Esophagus (tissue), 2 donors: ENCODE data around the gene INPP1. TPM values are rescaled to one million over a fixed set of nuclear protein-coding genes. Genes with fewer than 3 reads are reported as not detected.
"Not testable (repeated sequence)": the region's sequence is repeated elsewhere in the genome, so short reads cannot be mapped to it uniquely, and the experiment has no call there.

Source experiments
- H3K27ac ChIP-seq, 2 donors: one replicate each; pipeline ENCODE4 v1.5.1; 2013; ENCODE audit warnings: low read depth in 2 of 2, mild to moderate bottlenecking in 2 of 2, inconsistent platforms in 1 of 2, low read length in 1 of 2, moderate library complexity in 1 of 2
- H3K27me3 ChIP-seq, 2 donors: one replicate each; pipeline ENCODE4 v1.6.1; 2013; ENCODE audit warnings: low read length in 2 of 2, control low read depth in 1 of 2, mild to moderate bottlenecking in 1 of 2; ENCODE audit not compliant: insufficient read depth in 2 of 2, control insufficient read depth in 1 of 2
- H3K36me3 ChIP-seq, 2 donors: one replicate each; pipeline ENCODE4 v1.6.1; 2013; ENCODE audit warnings: low read length in 1 of 2; ENCODE audit not compliant: control insufficient read depth in 2 of 2, insufficient read depth in 2 of 2
- H3K4me1 ChIP-seq, 2 donors: one replicate each; pipeline ENCODE4 v1.6.1; 2013; ENCODE audit warnings: low read length in 1 of 2; ENCODE audit not compliant: control insufficient read depth in 2 of 2, insufficient read depth in 2 of 2
- H3K4me3 ChIP-seq, 2 donors: one replicate each; pipeline ENCODE4 v1.5.1; 2013; ENCODE audit warnings: low read length in 2 of 2, mild to moderate bottlenecking in 2 of 2, low read depth in 1 of 2, moderate library complexity in 1 of 2
- H3K9me3 ChIP-seq, 2 donors: one replicate each; pipeline ENCODE4 v1.6.1; 2013; ENCODE audit warnings: mild to moderate bottlenecking in 2 of 2, low read depth in 1 of 2, low read length in 1 of 2, moderate library complexity in 1 of 2; ENCODE audit not compliant: control insufficient read depth in 2 of 2, insufficient read depth in 1 of 2
- WGBS, 2 donors: extraction: QIAGEN DNeasy Blood & Tissue Kit; methylation state at CpG; one replicate each; pipeline ENCODE4 v1.1.7; 2013; 5-methylcytosine and 5-hydroxymethylcytosine counted together
- polyA plus RNA-seq, 2 donors: library from polyadenylated mRNA; stranded (reverse); fragments of 200-250 nt; gene quantifications; one replicate each; pipeline ENCODE4 v1.2.3, GENCODE V29; 2013
- donor health status: healthy with polysubstance abuse.
- donor health status: Bipolar disorder and iron deficiency.

INPP1 gene
- polyA plus RNA-seq, 2 donors, result 51.8 to 79.2 TPM

- 90% methylated on average over 3 of the region's 3 CpGs for WGBS, 2 donors
- Histone ChIP-seq H3K4me1 (no peaks in the 10 kb centered on the region), H3K27ac (no peak overlapping the region), H3K36me3 (no peaks in the 10 kb centered on the region), H3K27me3 (no peaks in the 10 kb centered on the region), H3K9me3 (no peaks in the 10 kb centered on the region), H3K4me3 (no peak overlapping the region)
Observed at GRCh38 chr2:190328573-190329147, 14.7 kb upstream of the INPP1 start.

- Histone ChIP-seq H3K36me3 (no peaks in the 10 kb centered on the region), H3K4me3 (no peak overlapping the region), H3K4me1 (no peaks in the 10 kb centered on the region), H3K27me3 (no peaks in the 10 kb centered on the region), H3K9me3 (no peaks in the 10 kb centered on the region), H3K27ac (no peak overlapping the region)
- WGBS, 2 donors, result 64 to 71% methylated on average over 8 of the region's 8 CpGs
Observed at GRCh38 chr2:190333395-190333794, 10.0 kb upstream of the INPP1 start.

GRCh38 chr2:190333928-190334327, 9.5 kb upstream of the INPP1 start:
- H3K4me1 ChIP-seq, result no peaks in the 10 kb centered on the region
- 38 to 58% methylated on average over 2 of the region's 2 CpGs for WGBS, 2 donors
- no peaks in the 10 kb centered on the region for H3K27me3 ChIP-seq
- no peak overlapping the region for H3K27ac ChIP-seq
- H3K4me3 ChIP-seq, result no peak overlapping the region
- H3K36me3 ChIP-seq, result no peaks in the 10 kb centered on the region
- no peaks in the 10 kb centered on the region for H3K9me3 ChIP-seq

GRCh38 chr2:190334479-190335224, 8.7 kb upstream of the INPP1 start:
- H3K27ac ChIP-seq, result peak overlapping the region in 1 of 2 donors; percentile 31
- H3K4me3 ChIP-seq, result no peak overlapping the region
- 51 to 70% methylated on average over 8 of the region's 8 CpGs for WGBS, 2 donors

GRCh38 chr2:190335225-190335559, 8.2 kb upstream of the INPP1 start:
- Histone ChIP-seq H3K27ac (no peak overlapping the region), H3K4me3 (no peak overlapping the region), H3K4me1 (no peaks in the 10 kb centered on the region), H3K36me3 (no peaks in the 10 kb centered on the region), H3K27me3 (no peaks in the 10 kb centered on the region), H3K9me3 (no peaks in the 10 kb centered on the region)

More at GRCh38 chr2:190334479-190335224, 8.7 kb upstream of the INPP1 start:
- Histone ChIP-seq H3K27me3 (no peaks in the 10 kb centered on the region), H3K4me1 (no peaks in the 10 kb centered on the region), H3K36me3 (no peaks in the 10 kb centered on the region), H3K9me3 (no peaks in the 10 kb centered on the region)

- H3K4me1 ChIP-seq, H3K4me3 ChIP-seq, H3K27me3 ChIP-seq, H3K36me3 ChIP-seq, H3K9me3 ChIP-seq, H3K27ac ChIP-seq: not testable (repeated sequence)
- WGBS, 2 donors, result 89 to 95% methylated on average over 4 of the region's 4 CpGs
Observed at GRCh38 chr2:190335584-190335983, 7.8 kb upstream of the INPP1 start.

- H3K27me3 ChIP-seq, result no peaks in the 10 kb centered on the region
- H3K4me1 ChIP-seq, result no peaks in the 10 kb centered on the region
- H3K9me3 ChIP-seq, result no peaks in the 10 kb centered on the region
- WGBS, 2 donors, result 94 to 96% methylated on average over 2 of the region's 2 CpGs
- H3K36me3 ChIP-seq, result no peaks in the 10 kb centered on the region
- no peak overlapping the region for H3K4me3 ChIP-seq
- no peak overlapping the region for H3K27ac ChIP-seq
Observed at GRCh38 chr2:190336420-190336819, 7.0 kb upstream of the INPP1 start.

- no peak overlapping the region for H3K4me3 ChIP-seq
- H3K9me3 ChIP-seq, result no peaks in the 10 kb centered on the region
- H3K27me3 ChIP-seq, result no peaks in the 10 kb centered on the region
- H3K36me3 ChIP-seq, result no peaks in the 10 kb centered on the region
- H3K4me1 ChIP-seq, result peaks cover 0 to 3% of the 10 kb centered on the region in 2 donors
- no peak overlapping the region for H3K27ac ChIP-seq
- 82 to 83% methylated on average over 1 of the region's 1 CpG for WGBS, 2 donors
Observed at GRCh38 chr2:190338453-190338852, 4.9 kb upstream of the INPP1 start.

- Histone ChIP-seq H3K9me3 (no peaks in the 10 kb centered on the region), H3K27ac (no peak overlapping the region), H3K4me3 (no peak overlapping the region), H3K36me3 (no peaks in the 10 kb centered on the region), H3K27me3 (no peaks in the 10 kb centered on the region), H3K4me1 (peaks cover 0 to 3% of the 10 kb centered on the region in 2 donors)
- 68 to 92% methylated on average over 1 of the region's 1 CpG for WGBS, 2 donors
Observed at GRCh38 chr2:190339394-190339793, 4.0 kb upstream of the INPP1 start.

GRCh38 chr2:190340369-190340768, 3.0 kb upstream of the INPP1 start:
- Histone ChIP-seq H3K27me3 (no peaks in the 10 kb centered on the region), H3K4me1 (peaks cover 0 to 3% of the 10 kb centered on the region in 2 donors), H3K27ac (no peak overlapping the region), H3K36me3 (no peaks in the 10 kb centered on the region), H3K9me3 (no peaks in the 10 kb centered on the region), H3K4me3 (no peak overlapping the region)
- WGBS, 2 donors, result 33 to 59% methylated on average over 2 of the region's 2 CpGs
